COLO668 (cell line): ENCODE measurements around the gene RSU1.
A peak's percentile ranks its signal among the peaks of the same experiment; 100 is the strongest.
"Not testable (repeated sequence)": the region's sequence is repeated elsewhere in the genome, so short reads cannot be mapped to it uniquely, and the experiment has no call there.

Experiments
- DNase-seq: peaks from one replicate; lab custom pipeline; 2025; ENCODE audit not compliant: unreplicated experiment; lab: John Stamatoyannopoulos, UW

Gene RSU1

GRCh38 chr10:16788125-16788524 lies 29.1 kb downstream of the RSU1 start:
- no peak for DNase-seq

- DNase-seq, result no peak
Observed at GRCh38 chr10:16787361-16787791, 29.8 kb downstream of the RSU1 start.

- no peak for DNase-seq
Observed at GRCh38 chr10:16780338-16780880, 36.8 kb downstream of the RSU1 start.

GRCh38 chr10:16779384-16779915 lies 37.8 kb downstream of the RSU1 start:
- no peak for DNase-seq

- peak; percentile 2 for DNase-seq
Observed at GRCh38 chr10:16777473-16778370, 39.5 kb downstream of the RSU1 start.

- DNase-seq, result no peak
Observed at GRCh38 chr10:16776896-16777295, 40.3 kb downstream of the RSU1 start.

- no peak for DNase-seq
Observed at GRCh38 chr10:16773334-16773733, 43.9 kb downstream of the RSU1 start.

- no peak for DNase-seq
Observed at GRCh38 chr10:16770670-16771069, 46.6 kb downstream of the RSU1 start.

- DNase-seq, result no peak
Observed at GRCh38 chr10:16770141-16770540, 47.1 kb downstream of the RSU1 start.

- DNase-seq, result no peak
Observed at GRCh38 chr10:16769331-16769730, 47.9 kb downstream of the RSU1 start.

- no peak for DNase-seq
Observed at GRCh38 chr10:16768702-16769101, 48.5 kb downstream of the RSU1 start.

GRCh38 chr10:16765509-16766375 lies 51.5 kb downstream of the RSU1 start:
- no peak for DNase-seq

- DNase-seq, result no peak
Observed at GRCh38 chr10:16761300-16761699, 55.9 kb downstream of the RSU1 start.

GRCh38 chr10:16756561-16757221 lies 60.5 kb downstream of the RSU1 start:
- no peak for DNase-seq

- DNase-seq, result no peak
Observed at GRCh38 chr10:16754765-16755164, 62.5 kb downstream of the RSU1 start.

- DNase-seq, result not testable (repeated sequence)
Observed at GRCh38 chr10:16752849-16753248, 64.4 kb downstream of the RSU1 start.

GRCh38 chr10:16752099-16752498 lies 65.1 kb downstream of the RSU1 start:
- no peak for DNase-seq

- DNase-seq, result no peak
Observed at GRCh38 chr10:16751244-16751643, 66.0 kb downstream of the RSU1 start.

GRCh38 chr10:16750461-16750860 lies 66.8 kb downstream of the RSU1 start:
- no peak for DNase-seq

- no peak for DNase-seq
Observed at GRCh38 chr10:16748749-16749148, 68.5 kb downstream of the RSU1 start.

- no peak for DNase-seq
Observed at GRCh38 chr10:16746856-16747255, 70.4 kb downstream of the RSU1 start.
